Erythroblast (primary cell): ENCODE results near the gene CHRM4.

Source experiments
- GATA1 ChIP-seq: IDR thresholded peaks from 2 replicates; pipeline ENCODE4 v1.6.1; 2011; ENCODE audit warnings: low read depth, mild to moderate bottlenecking, control low read depth, low read length, moderate library complexity
- POLR2A ChIP-seq: IDR thresholded peaks from 2 replicates; pipeline ENCODE4 v1.6.1; 2011; ENCODE audit warnings: mild to moderate bottlenecking, low read length

DNA sequence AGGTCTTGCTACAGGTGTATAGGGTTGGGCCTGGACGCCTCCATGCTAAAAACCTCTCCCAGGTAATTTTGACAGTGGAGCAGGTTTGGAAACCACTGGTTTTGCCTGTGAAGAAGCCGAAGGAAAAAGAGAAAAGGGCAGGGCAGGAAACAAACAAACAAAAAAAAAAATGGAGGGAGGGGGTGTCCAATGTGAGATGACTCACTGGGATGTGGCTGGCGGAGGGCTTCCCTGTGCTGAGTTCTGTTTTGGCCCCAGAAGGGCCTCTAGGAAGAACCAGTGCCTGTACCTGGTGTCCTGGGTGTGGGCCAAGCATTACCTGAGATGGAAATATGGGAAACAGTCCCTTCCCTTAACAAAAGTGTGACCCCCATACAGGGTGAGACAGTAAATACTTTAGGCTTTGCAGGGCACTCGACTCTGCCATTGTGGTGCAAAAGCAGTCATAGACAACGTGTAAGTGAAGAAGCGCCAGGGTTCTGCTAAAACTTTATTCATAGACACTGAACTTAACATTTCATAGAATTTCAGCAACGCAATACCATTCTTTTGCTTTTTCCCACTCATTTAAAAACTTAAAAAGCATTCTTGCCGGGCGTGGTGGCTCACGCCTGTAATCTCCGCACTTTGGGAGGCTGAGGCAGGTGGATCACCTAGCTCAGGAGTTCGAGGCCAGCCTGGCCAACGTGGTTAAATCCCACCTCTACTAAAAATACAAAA is 53.8 kb downstream of the CHRM4 start:
- TF ChIP-seq POLR2A (no peak), GATA1 (no peak)
